HepG2 (cell line): Measurements from ENCODE around the gene CRKL. TPM values are rescaled to one million over a fixed set of nuclear protein-coding genes. Genes with fewer than 3 reads are reported as not detected.

Experiments
- BORCS8-MEF2B ChIP-seq: sonication (generic); formaldehyde crosslinking; IDR thresholded peaks from 2 replicates; pipeline ENCODE4 v1.8.0; 2022; ENCODE audit warnings: mild to moderate bottlenecking, missing genetic modification reagents
- CSRNP1 ChIP-seq: sonication (generic); formaldehyde crosslinking; IDR thresholded peaks from 2 replicates; pipeline ENCODE4 v1.8.1; 2023; ENCODE audit warnings: mild to moderate bottlenecking, missing genetic modification reagents
- DPF2 ChIP-seq: sonication (generic); formaldehyde crosslinking; IDR thresholded peaks from 2 replicates; pipeline ENCODE4 v1.4.0; 2020; ENCODE audit warnings: mild to moderate bottlenecking, low read depth, missing genetic modification reagents, borderline replicate concordance
- FOXO1 ChIP-seq: sonication (generic); formaldehyde crosslinking; IDR thresholded peaks from 2 replicates; pipeline ENCODE4 v1.4.0; 2020; ENCODE audit warnings: missing genetic modification reagents
- HDAC1 ChIP-seq: sonication (generic); formaldehyde crosslinking; IDR thresholded peaks from 2 replicates; pipeline ENCODE4 v1.5.1; 2020; ENCODE audit warnings: mild to moderate bottlenecking, missing genetic modification reagents
- HIC2 ChIP-seq: sonication (generic); formaldehyde crosslinking; IDR thresholded peaks from 2 replicates; pipeline ENCODE4 v1.9.0; 2022; ENCODE audit warnings: low read depth, missing genetic modification reagents
- HNF1A ChIP-seq, 2 experiments: sonication (generic) in 1 of 2; formaldehyde crosslinking in 1 of 2; IDR thresholded peaks; 2 replicates each; pipeline versions ENCODE4 v1.4.0 to v1.6.1; 2016 to 2020; ENCODE audit warnings: borderline replicate concordance in 1 of 2, low read depth in 1 of 2, mild to moderate bottlenecking in 1 of 2, missing genetic modification reagents in 1 of 2
- HOXA9 ChIP-seq: sonication (generic); formaldehyde crosslinking; IDR thresholded peaks from 2 replicates; pipeline ENCODE4 v1.8.1; 2022; ENCODE audit warnings: missing genetic modification reagents, mild to moderate bottlenecking, moderate library complexity, borderline replicate concordance
- MED13 ChIP-seq: sonication (generic); formaldehyde crosslinking; IDR thresholded peaks from 2 replicates; pipeline ENCODE4 v1.5.0; 2020; ENCODE audit warnings: missing genetic modification reagents
- MXI1 ChIP-seq: IDR thresholded peaks from 3 replicates; pipeline ENCODE4 v1.6.1; 2012; ENCODE audit warnings: low read depth, low read length, inconsistent platforms, borderline replicate concordance
- NCOA2 ChIP-seq: sonication (generic); formaldehyde crosslinking; IDR thresholded peaks from 2 replicates; pipeline ENCODE4 v1.8.0; 2022; ENCODE audit warnings: inconsistent platforms
- RXRA ChIP-seq: sonication (generic); formaldehyde crosslinking; IDR thresholded peaks from 2 replicates; pipeline ENCODE4 v1.5.1; 2020; ENCODE audit warnings: missing genetic modification reagents
- ZNF350 ChIP-seq: sonication (generic); formaldehyde crosslinking; IDR thresholded peaks from 2 replicates; pipeline ENCODE4 v1.4.0; 2020; ENCODE audit warnings: mild to moderate bottlenecking, low read depth, missing genetic modification reagents, borderline replicate concordance
- ZNF382 ChIP-seq: sonication (generic); formaldehyde crosslinking; IDR thresholded peaks from 2 replicates; pipeline ENCODE4 v1.5.0; 2020; ENCODE audit warnings: missing genetic modification reagents, mild to moderate bottlenecking, borderline replicate concordance
- ZNF605 ChIP-seq: sonication (generic); formaldehyde crosslinking; IDR thresholded peaks from 2 replicates; pipeline ENCODE4 v1.8.0; 2022; ENCODE audit warnings: mild to moderate bottlenecking, missing genetic modification reagents
- ZNF710 ChIP-seq: sonication (generic); formaldehyde crosslinking; IDR thresholded peaks from 2 replicates; pipeline ENCODE4 v1.5.0; 2020; ENCODE audit warnings: mild to moderate bottlenecking, missing genetic modification reagents, borderline replicate concordance
- ZNF720 ChIP-seq: sonication (generic); formaldehyde crosslinking; IDR thresholded peaks from 2 replicates; pipeline ENCODE4 v1.4.0; 2020; ENCODE audit warnings: missing genetic modification reagents
- ZNF816 ChIP-seq: sonication (generic); formaldehyde crosslinking; IDR thresholded peaks from 2 replicates; pipeline ENCODE4 v1.8.0; 2022; ENCODE audit warnings: missing genetic modification reagents, mild to moderate bottlenecking, borderline replicate concordance
- polyA plus RNA-seq, 8 experiments: library from polyadenylated mRNA; depleted of rRNA in 3 of 8; stranded (reverse) in 7 of 8; unstranded in 1 of 8; fragments of >200 nt; fragmentation: Illumina TruSeq in 4 of 8; extraction: Trizol in 4 of 8; gene quantifications; 2 replicates each; pipeline versions ENCODE4 v1.2.1 to v1.2.3, GENCODE V29; 2011 to 2016; ENCODE audit warnings: low read depth in 4 of 8, missing spikeins in 1 of 8, mixed read lengths in 1 of 8; ENCODE audit not compliant: insufficient read depth in 1 of 8
- total RNA-seq, 5 experiments: library from RNA; depleted of rRNA; stranded (reverse); fragments of >200 nt; fragmentation: Illumina TruSeq; extraction: Trizol; gene quantifications; 2 replicates each; pipeline ENCODE4 v1.2.3, GENCODE V29; 2016; ENCODE audit warnings: low read depth in 1 of 5

CRKL gene
- total and polyA plus RNA-seq, 2 of the 13 experiments (the other 11 are each of a cell fraction or from before 2014, with no cell fraction given), result 37.4 to 60.6 TPM

GRCh38 chr22:20951151-20951931, 34.1 kb downstream of the CRKL start (continued):
- TF ChIP-seq HNF1A (IDR thresholded peaks at IDR 0.05; ENCODE audit: low read depth), result peak; percentile 94
- peak; percentile 95 for TF ChIP-seq HNF1A (CRISPR knock-in tag; IDR thresholded peaks at IDR 0.05; ENCODE audit: borderline replicate concordance)
- TF ChIP-seq BORCS8-MEF2B (CRISPR knock-in tag), result no peak
- no peak for TF ChIP-seq HIC2 (CRISPR knock-in tag)
- no peak for TF ChIP-seq ZNF605 (CRISPR knock-in tag)
- no peak for TF ChIP-seq HOXA9 (CRISPR knock-in tag)
- TF ChIP-seq NCOA2, result peak; percentile 57; the same call in 1 of the 2 replicates
- TF ChIP-seq HDAC1 (CRISPR knock-in tag), result no peak
- no peak for TF ChIP-seq MED13 (CRISPR knock-in tag)
- TF ChIP-seq ZNF710 (CRISPR knock-in tag), result peak; percentile 27; the same call in 1 of the 2 replicates
- no peak for TF ChIP-seq ZNF350
- TF ChIP-seq DPF2 (CRISPR knock-in tag), result peak; percentile 51; the same call in 1 of the 2 replicates
- peak; percentile 24; the same call in 1 of the 2 replicates for TF ChIP-seq FOXO1 (CRISPR knock-in tag)
- no peak for TF ChIP-seq ZNF816 (CRISPR knock-in tag)
- TF ChIP-seq RXRA (CRISPR knock-in tag), result no peak
- no peak for TF ChIP-seq MXI1
- no peak for TF ChIP-seq CSRNP1
- TF ChIP-seq ZNF720 (CRISPR knock-in tag), result no peak
- TF ChIP-seq ZNF382 (CRISPR knock-in tag), result no peak
